GM18508 (cell line): ENCODE results near the gene ADNP.
"Not testable (repeated sequence)": the region's sequence is repeated elsewhere in the genome, so short reads cannot be mapped to it uniquely, and the experiment has no call there.

ENCODE experiments used
- ATAC-seq: cut with Tn5 transposase; IDR thresholded peaks from one replicate; pipeline ENCODE4 v1.9.1; 2021; ENCODE audit warnings: moderate number of reproducible peaks; ENCODE audit not compliant: insufficient read depth, unreplicated experiment

The ADNP gene

DNA sequence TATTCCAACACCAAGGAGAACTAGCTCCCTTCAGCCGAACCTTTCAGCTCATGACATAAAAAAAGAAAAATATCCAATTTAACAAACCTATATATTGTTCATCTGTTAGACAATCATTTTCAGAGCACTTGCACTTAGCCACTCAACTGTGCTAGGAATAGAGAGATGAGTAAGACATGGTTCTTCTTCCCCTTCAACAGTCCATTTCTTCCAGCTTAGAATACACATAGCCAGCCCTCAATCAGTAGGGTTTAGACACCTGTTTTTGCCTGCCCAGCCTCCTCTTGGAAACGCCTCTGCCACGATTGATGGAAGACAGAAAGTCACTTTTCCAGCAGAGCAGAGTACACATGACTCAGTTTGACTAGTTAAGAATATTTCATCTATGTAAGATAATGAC is 21.8 kb downstream of the ADNP start:
- ATAC-seq: no peak

DNA sequence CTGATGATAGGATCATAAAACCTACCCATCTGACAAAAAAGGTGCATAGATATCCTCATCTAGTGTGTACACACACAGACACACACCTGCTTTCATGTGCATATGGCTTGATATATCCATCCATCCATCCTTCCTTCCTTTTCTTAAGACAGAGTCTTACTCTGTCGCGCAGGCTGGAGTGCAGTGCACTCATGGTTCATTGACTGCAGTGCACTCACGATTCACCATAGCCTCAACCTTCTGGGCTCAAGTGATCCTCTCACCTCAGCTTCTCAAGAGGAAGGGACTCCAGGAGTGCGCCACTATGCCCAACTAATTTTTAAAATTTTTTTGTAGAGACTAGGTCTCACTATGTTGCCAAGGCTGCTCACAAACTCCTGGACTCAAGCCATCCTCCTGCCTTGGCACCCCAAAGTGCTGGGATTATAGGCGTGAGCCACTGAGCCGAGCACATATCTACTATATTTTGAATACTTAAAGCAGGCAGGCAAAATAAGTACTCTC is 27.1 kb downstream of the ADNP start:
- ATAC-seq: no peak

DNA sequence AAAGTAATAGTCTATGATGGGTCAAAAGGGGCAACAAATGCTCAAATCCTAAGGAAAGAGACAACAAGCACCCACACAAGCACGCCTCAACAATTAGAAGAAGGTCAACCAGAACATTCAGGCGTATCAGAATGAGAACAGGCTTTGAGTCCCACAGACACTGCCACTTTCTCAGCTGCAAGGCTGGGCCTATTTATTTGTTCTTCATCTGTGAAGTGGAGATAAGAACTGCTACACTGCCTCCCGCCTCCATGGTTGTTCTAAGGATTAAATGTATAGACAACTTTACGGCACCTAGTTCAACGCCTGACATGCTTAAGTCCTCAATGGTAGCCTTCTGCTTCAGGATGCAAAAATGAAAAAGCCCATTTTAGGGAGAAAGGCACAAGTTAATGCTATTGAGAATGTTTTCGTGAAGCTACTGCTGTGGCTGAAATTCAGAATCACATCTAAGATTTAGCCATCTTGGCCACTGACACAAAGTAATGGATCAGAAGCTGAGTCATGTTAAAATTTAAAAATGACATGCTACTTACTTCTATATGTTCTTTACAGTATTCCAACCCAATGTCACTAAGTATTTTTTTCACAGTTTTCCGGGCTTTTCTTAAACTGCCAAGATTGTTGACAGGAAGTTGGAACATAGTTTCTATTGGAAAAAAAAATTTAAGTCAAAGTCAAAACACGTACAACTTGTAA is 27.7 kb downstream of the ADNP start:
- no peak for ATAC-seq

DNA sequence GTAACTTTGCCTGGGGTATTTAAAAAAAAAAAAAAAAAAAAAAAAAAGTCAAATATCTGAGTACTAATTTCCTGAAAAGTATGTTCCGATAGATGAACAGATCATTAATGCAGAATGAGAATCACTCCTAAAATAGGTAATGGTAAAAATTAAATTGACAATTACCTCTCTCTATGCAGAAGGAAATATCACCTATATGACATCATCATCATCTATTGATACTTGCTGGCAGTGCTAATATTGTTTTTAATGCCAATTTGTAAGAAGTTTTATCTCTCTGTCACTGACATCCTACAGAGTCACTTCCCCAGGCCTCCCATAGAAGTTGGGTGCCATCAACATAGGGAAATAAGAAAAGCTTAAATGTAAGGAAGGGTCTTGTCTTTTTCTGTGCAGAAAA is 29.9 kb downstream of the ADNP start:
- ATAC-seq: no peak

DNA sequence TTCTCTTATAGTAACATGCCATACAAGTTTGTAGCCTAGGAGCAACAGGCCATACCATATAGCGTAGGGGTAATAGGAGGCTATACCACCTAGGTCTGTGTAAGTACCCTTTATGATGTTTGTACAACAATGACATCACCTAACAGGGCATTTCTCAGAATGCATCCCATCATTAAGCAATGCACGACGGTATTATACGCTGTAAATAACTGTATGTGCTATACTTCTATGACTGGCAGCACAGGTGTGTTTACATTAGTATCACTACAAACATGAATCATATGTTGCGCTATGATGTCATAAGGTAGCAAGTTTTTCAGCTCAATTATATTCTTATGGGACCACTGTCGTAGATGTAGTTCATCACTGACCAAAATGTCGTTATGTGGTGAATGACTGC is 31.0 kb downstream of the ADNP start:
- ATAC-seq: no peak

DNA sequence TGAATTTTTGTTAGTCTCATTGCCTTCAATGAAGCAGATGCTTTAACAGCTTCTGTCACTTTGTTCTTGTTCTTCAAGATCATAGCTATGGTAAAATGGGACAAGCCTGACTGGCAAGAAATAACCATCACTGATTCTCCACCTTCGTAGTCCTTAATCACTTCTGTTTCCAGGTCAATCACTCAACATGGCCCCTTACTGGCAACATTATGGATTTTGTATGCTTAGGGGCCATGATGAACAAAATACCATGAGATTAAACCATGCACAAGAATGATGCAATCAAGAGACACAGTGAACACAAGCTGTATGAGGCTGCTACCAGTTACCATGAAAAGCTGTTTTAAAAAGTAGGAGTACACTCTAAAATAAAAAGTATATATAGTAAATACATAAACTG is 32.8 kb downstream of the ADNP start:
- no peak for ATAC-seq

DNA sequence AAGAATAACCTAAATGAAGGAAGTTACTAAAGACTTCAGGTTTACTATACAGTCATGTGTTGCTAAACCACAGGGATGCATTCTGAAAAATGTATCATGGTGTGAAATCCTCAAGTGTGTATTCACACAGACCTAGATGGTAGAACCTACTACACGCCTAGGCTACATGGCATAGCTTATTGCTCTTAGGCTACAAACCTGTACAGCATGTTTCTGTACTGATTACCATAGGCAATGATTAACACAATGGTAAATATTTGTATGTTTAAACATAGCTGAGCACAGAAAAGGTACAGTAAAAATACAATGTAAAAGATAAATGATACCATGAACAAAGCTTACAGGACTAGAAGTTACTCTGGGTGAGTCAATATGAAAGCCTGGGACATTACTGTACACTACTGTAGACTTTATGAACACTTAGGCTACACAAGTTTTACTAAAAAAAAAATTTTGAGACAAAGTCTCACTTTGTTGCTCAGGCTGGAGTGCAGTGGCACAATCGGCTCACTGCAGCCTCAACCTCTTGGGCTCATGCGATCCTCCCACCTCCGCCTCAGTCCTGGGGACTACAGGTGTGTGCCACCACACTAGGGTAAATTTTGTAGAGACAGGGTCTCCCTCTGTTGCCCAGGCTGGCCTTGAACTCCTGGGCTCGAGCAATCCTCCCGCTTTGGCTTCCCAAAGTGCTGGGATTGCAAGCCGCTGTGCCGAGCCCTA is 36.0 kb downstream of the ADNP start:
- ATAC-seq: no peak

DNA sequence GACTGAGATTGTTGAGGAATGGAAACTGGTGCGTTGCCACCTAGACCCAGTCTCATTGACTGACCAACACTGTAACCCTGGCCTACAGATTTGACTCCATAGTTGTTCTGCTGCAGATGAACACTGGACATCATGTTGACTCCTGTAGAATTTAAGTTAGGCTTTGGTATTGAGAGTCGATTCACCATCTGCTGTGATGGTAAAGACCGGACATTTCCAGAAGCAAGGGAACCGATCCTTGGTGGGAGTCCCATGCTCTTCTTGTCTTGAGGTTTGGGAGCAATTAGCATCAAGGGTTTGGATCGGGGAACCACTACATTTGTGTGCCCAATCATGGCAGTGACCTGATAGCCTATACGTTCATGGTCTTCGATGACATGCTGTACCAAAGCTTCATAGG is 37.6 kb downstream of the ADNP start:
- no peak for ATAC-seq

DNA sequence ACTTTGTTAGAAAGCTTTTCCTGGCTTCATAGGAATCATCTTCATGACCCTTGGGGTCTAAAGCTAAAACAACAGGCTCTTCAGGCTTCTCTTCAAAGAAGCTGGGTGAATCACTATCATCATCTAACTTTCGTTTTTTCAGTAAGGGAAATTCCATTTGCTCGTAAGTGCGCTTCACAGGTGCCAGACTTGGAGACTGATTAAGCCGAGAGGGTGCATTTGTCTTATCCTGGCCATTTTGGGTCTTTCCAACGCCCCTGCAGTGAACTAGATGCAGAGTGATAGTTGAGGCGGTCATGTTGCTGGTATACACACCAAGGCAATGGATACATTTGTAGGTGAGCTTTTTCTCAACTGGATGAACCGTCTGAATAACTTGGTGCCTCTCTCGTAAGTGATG is 38.8 kb downstream of the ADNP start:
- no peak for ATAC-seq

DNA sequence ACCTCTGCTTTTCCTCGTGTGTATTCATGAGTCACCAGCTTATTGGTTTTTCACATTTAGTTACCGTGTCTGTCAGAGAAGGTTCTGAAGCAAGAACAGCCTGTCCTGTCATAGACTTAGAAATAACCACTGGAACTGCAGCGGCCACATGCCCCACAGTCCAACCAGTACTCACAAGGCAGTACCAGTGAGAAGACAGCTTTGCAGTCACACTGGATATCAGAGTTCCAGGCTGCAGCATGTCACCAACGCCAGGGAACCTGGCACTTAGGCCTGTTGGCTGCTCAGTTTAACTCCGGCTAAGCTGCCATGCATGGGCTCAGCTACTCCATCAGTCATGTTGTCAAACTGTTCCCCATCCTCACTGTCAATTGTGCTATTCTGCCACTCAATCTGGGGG is 40.1 kb downstream of the ADNP start:
- no peak for ATAC-seq

DNA sequence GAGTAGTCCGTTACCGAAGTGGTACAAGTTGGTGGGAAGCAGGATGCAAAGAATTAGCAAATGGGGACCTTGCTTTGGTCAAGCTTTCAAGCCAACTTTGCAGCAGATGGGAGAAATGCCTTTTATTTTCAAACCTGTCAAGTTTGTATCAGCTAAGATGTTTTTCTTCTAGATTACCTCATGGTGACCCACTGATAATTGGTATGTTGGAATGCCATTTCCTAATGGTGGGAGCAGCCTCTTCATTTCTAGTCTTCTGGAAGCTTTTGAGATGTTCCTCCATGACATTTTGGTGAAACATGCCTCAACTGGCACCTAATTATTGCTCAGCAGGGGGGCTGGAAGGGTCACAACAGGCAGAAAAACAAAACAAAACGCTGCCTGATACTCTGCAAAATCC is 43.7 kb downstream of the ADNP start:
- ATAC-seq: no peak

DNA sequence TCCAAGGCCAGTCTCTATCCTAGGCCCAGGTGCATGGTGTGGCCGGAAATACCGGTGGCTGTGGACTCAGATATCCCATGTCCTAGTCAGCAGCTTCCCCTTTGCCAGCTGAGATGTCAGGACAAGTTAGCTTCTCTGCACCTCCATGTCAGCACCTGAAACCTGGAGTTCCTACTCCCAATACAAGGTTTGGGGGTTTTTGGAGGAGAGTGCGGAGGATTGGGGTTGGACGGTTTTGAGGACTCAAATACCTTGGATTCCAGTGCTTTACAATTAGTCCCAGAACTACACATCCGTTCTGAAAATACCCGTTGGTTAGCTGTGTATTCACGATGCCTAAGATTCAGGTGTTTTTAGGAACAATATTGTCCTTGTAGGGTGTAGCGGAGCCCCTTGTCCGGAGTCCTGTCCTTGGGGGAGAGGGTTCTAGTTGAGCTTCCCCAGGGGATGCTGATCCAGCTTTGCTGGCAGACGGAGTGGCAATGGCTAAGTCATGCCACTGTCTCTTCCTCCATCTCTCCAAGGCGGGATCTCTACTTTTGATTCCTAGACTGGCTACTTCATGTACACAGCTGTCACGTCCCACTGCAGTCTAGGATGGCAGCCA is 45.0 kb downstream of the ADNP start:
- ATAC-seq: no peak

DNA sequence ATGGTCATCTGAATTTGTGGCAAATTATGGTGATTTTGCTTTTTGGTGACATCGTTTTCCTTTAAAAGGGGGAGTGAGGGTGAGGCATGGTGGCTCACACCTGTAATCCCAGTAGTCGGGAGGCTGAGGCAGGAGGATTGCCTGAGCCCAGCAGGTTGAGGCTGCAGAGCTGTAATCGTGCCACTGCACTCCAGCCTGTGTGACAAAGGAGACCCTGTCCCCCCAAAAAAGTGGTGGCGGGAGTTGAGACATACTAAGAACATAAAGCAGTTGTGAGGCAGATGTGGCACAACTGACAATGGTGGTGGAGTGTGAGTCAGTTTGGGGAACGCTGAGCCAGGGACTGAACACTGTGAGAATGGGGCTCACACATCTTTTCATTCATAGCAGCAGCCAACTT is 45.5 kb downstream of the ADNP start:
- no peak for ATAC-seq

DNA sequence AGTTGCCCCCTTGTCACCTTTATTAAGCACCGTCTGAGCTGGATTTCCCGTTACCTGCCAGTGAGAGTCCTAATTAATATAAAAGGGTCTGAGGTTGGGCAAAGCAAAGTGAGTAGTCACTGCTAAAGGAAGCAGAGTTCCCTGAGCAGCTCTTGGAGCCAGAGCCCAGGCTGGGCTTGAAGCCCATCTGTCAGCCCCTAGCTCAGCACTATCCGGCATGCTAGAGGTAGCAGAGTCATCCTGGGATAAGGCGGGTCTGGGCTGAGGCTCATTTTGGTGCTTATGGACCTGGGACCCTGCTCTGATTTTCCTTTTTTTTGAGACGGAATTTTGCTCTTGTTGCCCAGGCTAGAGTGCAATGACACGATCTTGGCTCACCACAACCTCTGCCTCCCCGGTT is 46.2 kb downstream of the ADNP start:
- no peak for ATAC-seq

DNA sequence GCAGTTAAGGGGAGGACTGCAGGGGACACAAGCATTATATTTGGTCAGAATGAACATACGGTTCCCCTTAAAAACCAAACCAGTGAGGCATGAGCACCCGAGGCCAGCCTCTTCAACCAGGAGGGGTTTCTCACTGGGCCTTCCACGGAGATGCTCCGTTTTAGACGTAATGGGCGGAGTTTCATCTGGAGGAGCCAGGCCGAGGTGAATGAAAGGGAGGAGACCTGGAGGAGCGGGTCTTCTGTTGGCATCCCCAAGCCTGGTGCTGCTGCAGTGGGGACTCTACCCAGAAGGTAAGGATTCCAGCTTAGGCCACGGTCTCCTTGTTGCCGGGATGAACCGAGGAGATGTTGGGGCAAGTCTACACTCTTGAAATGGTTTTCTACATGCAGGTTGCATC is 47.4 kb downstream of the ADNP start:
- no peak for ATAC-seq

DNA sequence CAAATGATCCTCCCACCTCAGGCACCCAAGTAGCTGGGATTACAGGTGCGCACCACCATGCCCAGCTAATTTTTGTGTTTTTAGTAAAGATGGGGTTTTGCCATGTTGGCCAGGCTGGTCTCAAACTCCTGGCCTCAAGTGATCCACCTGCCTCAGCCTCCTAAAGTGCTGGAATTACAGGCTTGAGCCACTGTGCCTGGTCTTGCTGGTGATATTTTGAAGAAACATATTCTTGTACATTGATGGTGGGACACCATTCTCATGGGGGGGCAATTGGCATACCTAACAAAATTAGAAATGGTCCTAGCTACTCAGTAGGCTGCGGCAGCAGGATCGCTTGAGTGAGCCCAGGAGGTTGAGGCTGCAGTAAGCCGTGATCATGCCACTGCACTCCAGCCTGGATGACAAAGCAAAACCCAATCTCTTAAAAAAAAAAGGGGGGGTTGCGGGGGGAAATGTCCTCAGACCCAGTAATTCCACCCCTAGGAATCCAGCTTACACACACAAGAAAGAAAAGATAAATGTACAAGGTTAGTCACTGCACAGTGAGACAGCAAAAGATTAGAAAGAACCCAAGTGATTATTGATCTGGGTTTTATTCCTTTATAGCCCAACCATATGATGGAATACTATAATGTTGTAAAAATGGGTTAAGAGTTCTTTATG is 49.3 kb downstream of the ADNP start:
- ATAC-seq: not testable (repeated sequence)

DNA sequence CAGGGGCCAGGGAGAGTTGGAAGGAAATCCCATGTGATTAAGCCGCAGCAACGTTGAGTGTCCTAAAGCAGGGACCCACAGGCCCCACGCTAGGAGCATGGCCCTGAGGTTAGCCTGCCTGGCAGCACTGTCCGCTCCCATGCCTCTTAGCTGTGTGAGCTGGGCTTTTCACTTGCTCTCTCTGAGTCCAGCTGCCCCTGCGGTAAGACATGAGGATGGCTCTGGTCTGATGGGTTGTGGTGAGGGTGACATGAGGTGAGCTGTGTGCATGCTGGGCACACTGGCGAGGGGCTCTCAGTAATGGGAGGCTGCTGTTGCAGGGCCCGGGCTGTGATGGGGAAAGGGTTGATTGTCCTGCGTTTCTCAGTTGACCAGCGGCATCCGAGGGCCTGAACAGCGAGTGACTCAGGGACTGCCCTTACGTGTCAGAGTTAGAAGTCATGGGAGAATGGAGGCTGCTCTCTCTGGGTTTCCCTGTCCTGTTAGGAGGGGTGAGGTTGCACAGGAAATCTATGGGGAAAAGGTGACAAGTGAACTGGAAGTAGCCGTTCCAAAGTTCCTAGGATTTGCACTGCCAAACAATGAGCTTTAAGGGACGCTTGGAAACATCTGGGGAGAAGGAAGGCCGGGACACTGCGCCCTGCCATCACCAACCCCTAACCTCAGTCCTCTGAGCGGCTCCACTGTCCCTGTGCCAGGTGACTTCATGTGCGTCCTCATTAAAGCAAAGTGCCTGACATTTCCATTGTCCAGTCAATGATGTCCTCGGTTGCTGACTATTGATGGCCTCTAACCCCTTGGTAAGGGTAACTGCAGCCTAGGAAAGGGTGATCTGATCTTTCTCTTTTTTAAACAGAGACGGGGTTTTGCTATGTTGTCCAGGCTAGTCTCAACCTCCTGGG is 51.3 kb downstream of the ADNP start:
- no peak for ATAC-seq

DNA sequence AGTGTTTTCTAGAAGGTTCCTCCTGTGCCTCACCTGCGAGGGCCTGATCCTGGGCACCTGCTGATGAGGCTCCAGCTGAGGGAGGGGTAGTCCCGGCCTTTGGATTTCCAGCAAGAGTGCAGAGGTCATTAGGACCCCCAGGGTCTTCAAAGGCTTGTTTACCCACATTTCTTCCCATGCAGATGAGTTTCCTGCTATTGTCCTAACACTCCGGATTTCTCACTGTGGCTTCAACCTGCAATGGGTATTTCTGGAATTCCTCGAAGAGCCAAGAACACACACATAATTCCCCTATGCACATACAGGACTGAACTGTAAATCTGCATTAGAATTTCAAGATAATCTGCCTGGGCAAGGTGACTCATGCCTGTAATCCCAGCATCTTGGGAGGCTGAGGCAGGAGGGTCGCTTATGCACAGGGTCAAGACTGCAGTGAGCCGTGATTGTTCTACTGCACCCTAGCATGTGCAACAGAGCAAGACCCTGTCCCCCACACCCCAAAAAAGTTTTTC is 53.9 kb downstream of the ADNP start:
- ATAC-seq: no peak

DNA sequence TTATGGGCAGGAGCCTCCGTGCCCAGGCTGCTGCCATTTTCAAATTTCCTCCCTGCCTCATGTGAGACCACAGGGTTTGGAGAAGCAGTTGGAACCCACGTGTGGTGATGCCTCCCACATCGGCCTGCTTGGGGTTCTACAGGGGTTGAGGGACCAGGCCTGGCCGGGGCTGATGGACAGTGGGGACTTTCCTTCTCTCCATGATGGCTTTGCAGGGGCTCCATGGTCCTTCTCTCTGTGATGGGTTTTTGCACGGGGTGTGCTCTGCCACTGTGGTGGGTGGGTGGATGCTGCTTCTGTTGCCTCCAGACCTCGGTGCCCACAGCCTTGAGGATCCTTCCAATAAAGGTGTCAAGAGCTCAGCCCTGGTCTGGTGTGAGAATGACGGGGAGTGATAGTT is 54.4 kb downstream of the ADNP start:
- ATAC-seq: no peak
